Upper lobe of right lung (tissue), 1 donor: Measurements from ENCODE around the gene DUSP21. TPM values are rescaled to one million over a fixed set of nuclear protein-coding genes. Genes with fewer than 3 reads are reported as not detected.
"Not testable (repeated sequence)": the region's sequence is repeated elsewhere in the genome, so short reads cannot be mapped to it uniquely, and the experiment has no call there.

ENCODE experiments used
- ATAC-seq: fragments of 200-7000 bp; cut with Tn5 transposase; one replicate; pipeline ENCODE4 v1.9.1; 2020; ENCODE audit warnings: mild to moderate bottlenecking, moderate library complexity
- DNase-seq: peaks from one replicate; pipeline ENCODE4 v3.0.0-alpha.2; 2020
- H3K27ac ChIP-seq: fragments of 200-600 bp; one replicate; pipeline ENCODE4 v1.8.0; 2022
- H3K27me3 ChIP-seq: fragments of 200-600 bp; one replicate; pipeline ENCODE4 v1.8.0; 2022; ENCODE audit warnings: mild to moderate bottlenecking
- H3K36me3 ChIP-seq: fragments of 200-600 bp; one replicate; pipeline ENCODE4 v1.8.0; 2022
- H3K4me1 ChIP-seq: fragments of 200-600 bp; one replicate; pipeline ENCODE4 v1.8.0; 2022
- H3K4me3 ChIP-seq: fragments of 200-600 bp; one replicate; pipeline ENCODE4 v1.8.0; 2022; ENCODE audit warnings: mild to moderate bottlenecking
- H3K9me3 ChIP-seq: fragments of 200-600 bp; one replicate; pipeline ENCODE4 v1.8.0; 2022
- intact Hi-C: fragments of 100-400 bp; cut with DNase I; formaldehyde crosslinking; loops from one replicate; pipeline ENCODE4 v1.11.0; 2022
- total RNA-seq: library from RNA; stranded (reverse); fragmentation: NEBNext Ultra II Directional; extraction: Animal tissue kit (Norgen Biotek cat#: 25700); gene quantifications from one replicate; pipeline ENCODE4 v1.2.1, GENCODE V29; 2021
- TF ChIP-seq, protein P1 (sequence below): fragments of 200-600 bp; IDR thresholded peaks from one replicate; pipeline ENCODE4 v1.8.0; 2022; ENCODE audit warnings: antibody characterized with exemption
- donor health status: DM: no; HTN: yes; CAD: no; lungs with severe emphysema.

DUSP21 gene
- total RNA-seq, 1 donor from 2014 or later = not detected

DNA sequence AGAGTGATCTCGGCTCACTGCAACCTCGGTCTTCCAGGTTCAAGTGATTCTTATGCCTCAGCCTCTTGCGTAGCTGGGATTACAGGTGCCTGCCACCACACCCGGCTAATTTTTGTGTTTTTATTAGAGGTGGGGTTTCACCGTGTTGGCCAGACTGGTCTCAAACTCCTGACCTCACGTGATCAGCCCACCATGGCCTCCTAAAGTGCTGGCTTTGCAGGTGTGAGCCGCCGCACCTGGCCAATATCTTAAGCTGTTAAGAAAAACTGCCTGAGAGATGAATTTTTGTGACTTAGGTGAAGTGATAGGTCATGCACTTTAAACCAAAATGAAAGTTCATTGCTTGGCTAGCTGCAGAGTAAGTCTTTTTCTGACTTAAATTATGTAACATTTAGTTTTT is 35.0 kb downstream of the DUSP21 start:
- intact Hi-C loops = no loop called here
- no peak for ATAC-seq
- H3K4me1 ChIP-seq = peaks cover 4% of the 10 kb centered on the region

DNA sequence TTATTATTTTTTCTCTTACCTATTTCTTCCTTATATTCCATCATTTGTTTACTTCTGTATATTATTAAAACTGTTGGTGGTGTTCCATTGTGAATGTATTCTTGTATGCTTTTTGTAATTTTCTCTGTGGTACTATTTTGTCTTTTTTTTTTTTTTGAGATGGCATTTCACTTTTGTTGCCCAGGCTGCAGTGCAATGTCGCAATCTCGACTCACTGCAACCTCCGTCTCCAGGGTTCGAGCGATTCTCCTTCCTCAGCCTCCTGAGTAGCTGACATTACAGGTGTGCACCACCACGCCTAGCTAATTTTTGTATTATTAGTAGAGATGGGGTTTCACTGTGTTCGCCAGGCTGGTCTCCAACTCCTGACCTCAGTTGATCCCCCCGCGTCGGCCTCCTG is 37.7 kb downstream of the DUSP21 start:
- H3K4me3 ChIP-seq = no peak overlapping the region
- ATAC-seq (no peak), DNase-seq (no peak)
- no peaks in the 10 kb centered on the region for H3K27me3 ChIP-seq
- intact Hi-C loops = no loop called here
- no peak overlapping the region for H3K27ac ChIP-seq
- H3K36me3 ChIP-seq = no peaks in the 10 kb centered on the region
- peaks cover 4% of the 10 kb centered on the region for H3K4me1 ChIP-seq
- H3K9me3 ChIP-seq = no peaks in the 10 kb centered on the region
- TF ChIP-seq, protein P1, sequence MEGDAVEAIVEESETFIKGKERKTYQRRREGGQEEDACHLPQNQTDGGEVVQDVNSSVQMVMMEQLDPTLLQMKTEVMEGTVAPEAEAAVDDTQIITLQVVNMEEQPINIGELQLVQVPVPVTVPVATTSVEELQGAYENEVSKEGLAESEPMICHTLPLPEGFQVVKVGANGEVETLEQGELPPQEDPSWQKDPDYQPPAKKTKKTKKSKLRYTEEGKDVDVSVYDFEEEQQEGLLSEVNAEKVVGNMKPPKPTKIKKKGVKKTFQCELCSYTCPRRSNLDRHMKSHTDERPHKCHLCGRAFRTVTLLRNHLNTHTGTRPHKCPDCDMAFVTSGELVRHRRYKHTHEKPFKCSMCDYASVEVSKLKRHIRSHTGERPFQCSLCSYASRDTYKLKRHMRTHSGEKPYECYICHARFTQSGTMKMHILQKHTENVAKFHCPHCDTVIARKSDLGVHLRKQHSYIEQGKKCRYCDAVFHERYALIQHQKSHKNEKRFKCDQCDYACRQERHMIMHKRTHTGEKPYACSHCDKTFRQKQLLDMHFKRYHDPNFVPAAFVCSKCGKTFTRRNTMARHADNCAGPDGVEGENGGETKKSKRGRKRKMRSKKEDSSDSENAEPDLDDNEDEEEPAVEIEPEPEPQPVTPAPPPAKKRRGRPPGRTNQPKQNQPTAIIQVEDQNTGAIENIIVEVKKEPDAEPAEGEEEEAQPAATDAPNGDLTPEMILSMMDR = no peak

More for the DNA sequence above, 35.0 kb downstream of the DUSP21 start:
- H3K27me3 ChIP-seq = no peaks in the 10 kb centered on the region
- no peaks in the 10 kb centered on the region for H3K36me3 ChIP-seq
- TF ChIP-seq, protein P1 = no peak
- no peak for DNase-seq
- H3K27ac ChIP-seq = no peak overlapping the region
- H3K9me3 ChIP-seq = no peaks in the 10 kb centered on the region
- no peak overlapping the region for H3K4me3 ChIP-seq

DNA sequence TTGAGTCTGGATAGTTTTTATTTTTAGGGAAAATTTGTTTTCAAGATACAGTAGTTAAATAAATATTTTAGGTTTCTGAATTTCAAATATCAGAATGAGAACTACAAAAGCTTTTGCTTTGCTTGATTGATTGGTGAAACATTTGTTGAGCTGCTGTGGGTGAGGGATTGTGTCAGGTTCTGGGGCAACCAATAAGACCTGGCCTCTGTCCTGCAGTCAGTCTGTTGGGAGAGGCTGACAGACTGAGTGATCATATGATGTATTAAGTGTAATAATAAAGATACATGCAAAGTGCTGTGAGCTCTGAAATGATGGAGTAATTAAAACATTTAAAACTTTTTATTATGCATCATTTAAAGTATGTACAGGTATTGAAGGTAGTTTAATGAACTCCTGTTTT is 38.8 kb downstream of the DUSP21 start:
- H3K36me3 ChIP-seq = no peaks in the 10 kb centered on the region
- DNase-seq (no peak), ATAC-seq (no peak)
- H3K27me3 ChIP-seq = no peaks in the 10 kb centered on the region
- H3K4me1 ChIP-seq = peaks cover 4% of the 10 kb centered on the region
- TF ChIP-seq, protein P1 = no peak
- no peaks in the 10 kb centered on the region for H3K9me3 ChIP-seq
- H3K27ac ChIP-seq = no peak overlapping the region
- no peak overlapping the region for H3K4me3 ChIP-seq
- intact Hi-C loops = no loop called here

DNA sequence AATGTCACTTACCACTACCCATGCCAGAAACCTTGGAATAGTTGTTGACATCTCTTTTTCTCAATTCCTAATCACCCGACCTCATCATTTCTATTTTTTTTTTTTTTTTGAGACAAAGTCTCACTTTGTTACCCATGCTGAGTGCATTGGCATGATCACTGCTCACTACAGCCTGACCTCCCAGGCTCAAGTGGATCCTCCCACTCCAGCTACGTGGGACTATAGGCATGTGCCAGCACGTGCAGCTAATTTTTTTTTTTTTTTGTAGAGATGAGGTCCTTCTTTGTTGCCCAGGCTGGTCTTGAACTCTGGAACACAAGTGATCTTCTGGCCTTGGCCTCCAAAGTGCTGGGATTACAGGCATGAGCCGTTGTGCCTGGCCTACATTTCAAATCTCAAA is 41.1 kb downstream of the DUSP21 start:
- H3K27ac ChIP-seq = no peak overlapping the region
- intact Hi-C loops = no loop called here
- H3K4me1 ChIP-seq = no peaks in the 10 kb centered on the region
- H3K4me3 ChIP-seq = no peak overlapping the region
- H3K9me3 ChIP-seq = no peaks in the 10 kb centered on the region
- H3K27me3 ChIP-seq = no peaks in the 10 kb centered on the region
- ATAC-seq = no peak
- H3K36me3 ChIP-seq = no peaks in the 10 kb centered on the region
- TF ChIP-seq, protein P1 = no peak
- no peak for DNase-seq

DNA sequence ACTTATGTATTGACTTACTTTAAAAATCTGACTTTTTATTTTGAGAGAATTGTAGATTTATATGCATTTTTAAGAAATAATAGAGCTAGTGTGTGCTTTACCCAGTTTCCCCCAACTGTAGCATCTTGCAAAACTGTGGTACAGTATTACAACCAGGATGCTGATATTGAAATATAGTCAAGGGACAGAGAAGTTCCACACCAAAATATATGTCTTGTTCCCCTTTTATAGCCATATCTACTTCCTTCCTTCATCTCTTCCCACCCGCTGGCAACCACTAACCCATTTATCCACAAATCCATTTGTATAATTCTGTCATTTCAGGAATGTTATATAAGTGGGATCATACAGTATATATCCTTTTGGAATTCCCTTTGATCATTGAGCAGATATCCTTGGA is 46.0 kb downstream of the DUSP21 start:
- DNase-seq = no peak
- ATAC-seq = peak; percentile 48
- H3K27me3 ChIP-seq = no peaks in the 10 kb centered on the region
- no peaks in the 10 kb centered on the region for H3K36me3 ChIP-seq
- no peak overlapping the region for H3K4me3 ChIP-seq
- TF ChIP-seq, protein P1 = no peak
- no peak overlapping the region for H3K27ac ChIP-seq
- H3K9me3 ChIP-seq = no peaks in the 10 kb centered on the region
- no peaks in the 10 kb centered on the region for H3K4me1 ChIP-seq
- intact Hi-C loops = no loop called here

DNA sequence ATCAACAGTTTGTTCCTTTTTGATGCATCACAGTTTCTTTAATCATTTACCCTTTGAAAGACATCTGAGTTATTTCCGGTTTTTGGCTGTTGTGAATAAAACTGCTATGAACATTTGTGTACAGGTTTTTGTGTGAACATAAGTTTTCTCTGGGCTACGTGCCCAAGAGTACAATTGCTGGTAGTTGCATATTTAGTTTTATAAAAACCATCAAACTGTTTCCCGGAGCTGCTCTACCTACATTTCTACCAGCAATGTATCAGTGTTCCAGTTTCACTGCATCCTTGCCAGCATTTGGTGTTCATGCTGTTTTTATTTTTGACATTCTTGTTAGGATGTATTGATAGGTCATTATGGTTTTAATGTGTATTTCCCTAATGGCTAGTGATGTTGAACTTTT is 46.4 kb downstream of the DUSP21 start:
- H3K9me3 ChIP-seq = no peaks in the 10 kb centered on the region
- DNase-seq (no peak), ATAC-seq (no peak)
- H3K27me3 ChIP-seq = no peaks in the 10 kb centered on the region
- no peaks in the 10 kb centered on the region for H3K36me3 ChIP-seq
- intact Hi-C loops = no loop called here
- H3K4me1 ChIP-seq = no peaks in the 10 kb centered on the region
- H3K4me3 ChIP-seq = no peak overlapping the region
- no peak overlapping the region for H3K27ac ChIP-seq
- TF ChIP-seq, protein P1 = no peak

DNA sequence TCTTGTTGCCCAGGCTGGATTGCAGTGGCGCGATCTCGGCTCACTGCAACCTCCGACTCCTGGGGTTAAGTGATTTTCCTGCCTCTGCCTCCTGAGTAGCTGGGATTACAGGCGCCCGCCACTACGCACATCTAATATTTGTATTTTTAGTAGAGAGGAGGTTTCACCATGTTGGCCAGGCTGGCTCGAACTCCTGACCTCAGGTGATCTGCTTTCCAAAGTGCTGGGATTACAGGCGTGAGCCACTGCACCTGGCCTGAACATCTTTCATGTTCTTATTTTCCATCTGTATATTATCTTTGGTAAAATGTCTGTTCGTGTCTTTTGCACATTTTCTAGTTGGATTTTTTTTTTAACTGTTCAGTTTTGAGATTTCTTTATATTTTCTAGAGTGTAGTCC is 46.9 kb downstream of the DUSP21 start:
- H3K27ac ChIP-seq, H3K4me3 ChIP-seq, intact Hi-C loops, DNase-seq, H3K27me3 ChIP-seq, H3K36me3 ChIP-seq, H3K4me1 ChIP-seq, ATAC-seq, H3K9me3 ChIP-seq: not testable (repeated sequence)
